Activated CD4-positive, alpha-beta T cell treated with anti-CD3 and anti-CD28 coated beads, Interleukin-2, amount 10 ng/mL, durations not matched to agents 24 days and 14 days (primary cell): Measurements from ENCODE around the gene LENG9. TPM values are rescaled to one million over a fixed set of nuclear protein-coding genes. Genes with fewer than 3 reads are reported as not detected.

ENCODE experiments used
- DNase-seq: peaks from one replicate; pipeline ENCODE4 v3.0.0; 2022
- H3K27ac Mint-ChIP-seq: one replicate; pipeline ENCODE4 v1.8.0; 2022; ENCODE audit warnings: mild to moderate bottlenecking, mixed read lengths
- H3K27me3 Mint-ChIP-seq: one replicate; pipeline ENCODE4 v1.8.0; 2022; ENCODE audit warnings: mixed read lengths
- H3K36me3 Mint-ChIP-seq: one replicate; pipeline ENCODE4 v1.8.0; 2022; ENCODE audit warnings: low read depth, mild to moderate bottlenecking, mixed read lengths
- H3K4me1 Mint-ChIP-seq: one replicate; pipeline ENCODE4 v1.8.0; 2021; ENCODE audit warnings: mixed read lengths
- H3K4me3 Mint-ChIP-seq: one replicate; pipeline ENCODE4 v1.8.0; 2022; ENCODE audit warnings: mild to moderate bottlenecking, moderate library complexity, mixed read lengths
- H3K9me3 Mint-ChIP-seq: one replicate; pipeline ENCODE4 v1.8.0; 2021; ENCODE audit warnings: mixed read lengths
- intact Hi-C: fragments of 100-400 bp; cut with micrococcal nuclease; formaldehyde crosslinking; loops from one replicate; pipeline ENCODE4 v1.15.1; 2023
- total RNA-seq: library from RNA; stranded (reverse); gene quantifications from 2 replicates; pipeline ENCODE4 v1.2.3, GENCODE V29; 2022

LENG9 gene
- total RNA-seq, 1 donor from 2014 or later, result 8.3 TPM

- Mint-ChIP-seq H3K4me1 (no peaks in the 10 kb centered on the region), H3K27me3 (peaks cover 7% of the 10 kb centered on the region), H3K27ac (no peak overlapping the region), H3K4me3 (no peak overlapping the region), H3K9me3 (no peaks in the 10 kb centered on the region), H3K36me3 (no peaks in the 10 kb centered on the region)
- intact Hi-C loops, result no loop called here
- no peak for DNase-seq
Measured at GRCh38 chr19:54424201-54424600, 39.4 kb downstream of the LENG9 start.

GRCh38 chr19:54422136-54422535 is 41.4 kb downstream of the LENG9 start:
- H3K27me3 Mint-ChIP-seq, result peaks cover 10% of the 10 kb centered on the region
- peaks cover 12% of the 10 kb centered on the region for H3K4me1 Mint-ChIP-seq
- no peaks in the 10 kb centered on the region for H3K9me3 Mint-ChIP-seq
- DNase-seq, result no peak
- no peaks in the 10 kb centered on the region for H3K36me3 Mint-ChIP-seq
- no peak overlapping the region for H3K27ac Mint-ChIP-seq
- intact Hi-C loops, result no loop called here
- H3K4me3 Mint-ChIP-seq, result no peak overlapping the region

- Mint-ChIP-seq H3K9me3 (no peaks in the 10 kb centered on the region), H3K4me1 (peaks cover 13% of the 10 kb centered on the region), H3K4me3 (no peak overlapping the region), H3K27ac (no peak overlapping the region), H3K27me3 (peaks cover 12% of the 10 kb centered on the region), H3K36me3 (no peaks in the 10 kb centered on the region)
- DNase-seq, result no peak
- intact Hi-C loops, result no loop called here
Measured at GRCh38 chr19:54421521-54421920, 42.1 kb downstream of the LENG9 start.

- Mint-ChIP-seq H3K4me3 (no peak overlapping the region), H3K36me3 (no peaks in the 10 kb centered on the region), H3K27me3 (peaks cover 12% of the 10 kb centered on the region), H3K9me3 (no peaks in the 10 kb centered on the region), H3K27ac (no peak overlapping the region), H3K4me1 (peaks cover 13% of the 10 kb centered on the region)
- intact Hi-C loops, result no loop called here
- DNase-seq, result no peak
Measured at GRCh38 chr19:54421169-54421516, 42.4 kb downstream of the LENG9 start.

GRCh38 chr19:54420383-54421168 is 43.0 kb downstream of the LENG9 start:
- no peaks in the 10 kb centered on the region for H3K36me3 Mint-ChIP-seq

GRCh38 chr19:54420068-54420382 is 43.6 kb downstream of the LENG9 start:
- peaks cover 13% of the 10 kb centered on the region for H3K4me1 Mint-ChIP-seq
- no peak overlapping the region for H3K4me3 Mint-ChIP-seq
- DNase-seq, result no peak
- H3K27me3 Mint-ChIP-seq, result peaks cover 15% of the 10 kb centered on the region
- H3K9me3 Mint-ChIP-seq, result no peaks in the 10 kb centered on the region
- no peaks in the 10 kb centered on the region for H3K36me3 Mint-ChIP-seq
- no peak overlapping the region for H3K27ac Mint-ChIP-seq
- intact Hi-C loops, result no loop called here

More at GRCh38 chr19:54420383-54421168, 43.0 kb downstream of the LENG9 start:
- no peaks in the 10 kb centered on the region for H3K9me3 Mint-ChIP-seq
- H3K27ac Mint-ChIP-seq, result no peak overlapping the region
- DNase-seq, result no peak
- H3K4me3 Mint-ChIP-seq, result no peak overlapping the region
- peaks cover 14% of the 10 kb centered on the region for H3K27me3 Mint-ChIP-seq
- intact Hi-C loops, result no loop called here
- peaks cover 13% of the 10 kb centered on the region for H3K4me1 Mint-ChIP-seq

- DNase-seq, result no peak
- Mint-ChIP-seq H3K27ac (no peak overlapping the region), H3K9me3 (peaks cover 2% of the 10 kb centered on the region), H3K36me3 (no peaks in the 10 kb centered on the region), H3K4me1 (peaks cover 13% of the 10 kb centered on the region), H3K27me3 (peaks cover 23% of the 10 kb centered on the region), H3K4me3 (no peak overlapping the region)
- intact Hi-C loops, result no loop called here
Measured at GRCh38 chr19:54418930-54419800, 44.4 kb downstream of the LENG9 start.

- Mint-ChIP-seq H3K9me3 (peaks cover 9% of the 10 kb centered on the region), H3K27ac (peak overlapping the region; percentile 84)
- intact Hi-C loops, result no loop called here
Measured at GRCh38 chr19:54418030-54418929, 45.3 kb downstream of the LENG9 start.

GRCh38 chr19:54416695-54417491 is 46.7 kb downstream of the LENG9 start:
- intact Hi-C loops, result no loop called here
- H3K4me3 Mint-ChIP-seq, result no peak overlapping the region
- peaks cover 13% of the 10 kb centered on the region for H3K4me1 Mint-ChIP-seq
- no peaks in the 10 kb centered on the region for H3K36me3 Mint-ChIP-seq
- peaks cover 10% of the 10 kb centered on the region for H3K9me3 Mint-ChIP-seq
- peaks cover 29% of the 10 kb centered on the region for H3K27me3 Mint-ChIP-seq
- no peak for DNase-seq
- no peak overlapping the region for H3K27ac Mint-ChIP-seq

More at GRCh38 chr19:54418030-54418929, 45.3 kb downstream of the LENG9 start:
- Mint-ChIP-seq H3K27me3 (peaks cover 27% of the 10 kb centered on the region), H3K36me3 (no peaks in the 10 kb centered on the region), H3K4me1 (peaks cover 13% of the 10 kb centered on the region), H3K4me3 (peak overlapping the region; percentile 57)
- peak; percentile 85 for DNase-seq

GRCh38 chr19:54415901-54416673 is 47.5 kb downstream of the LENG9 start:
- DNase-seq, result no peak
- no peak overlapping the region for H3K4me3 Mint-ChIP-seq
- intact Hi-C loops, result no loop called here
- peaks cover 13% of the 10 kb centered on the region for H3K4me1 Mint-ChIP-seq
- peaks cover 31% of the 10 kb centered on the region for H3K27me3 Mint-ChIP-seq
- peaks cover 10% of the 10 kb centered on the region for H3K9me3 Mint-ChIP-seq
- no peak overlapping the region for H3K27ac Mint-ChIP-seq
- no peaks in the 10 kb centered on the region for H3K36me3 Mint-ChIP-seq

GRCh38 chr19:54415208-54415900 is 48.2 kb downstream of the LENG9 start, which contains the start of gene TTYH1:
TTYH1 (plus strand) TSS chr19:54415464; CDS start chr19:54415553, 89 bp downstream.
- intact Hi-C loops, result no loop called here
- H3K27ac Mint-ChIP-seq, result no peak within 1 kb of the TSS

GRCh38 chr19:54414156-54414555 is 49.4 kb downstream of the LENG9 start:
- Mint-ChIP-seq H3K9me3 (peaks cover 10% of the 10 kb centered on the region), H3K4me1 (peaks cover 13% of the 10 kb centered on the region), H3K4me3 (no peak overlapping the region), H3K36me3 (peaks cover under 1% of the 10 kb centered on the region), H3K27ac (no peak overlapping the region), H3K27me3 (peaks cover 36% of the 10 kb centered on the region)
- intact Hi-C loops, result no loop called here
- DNase-seq, result no peak

More at GRCh38 chr19:54415208-54415900, 48.2 kb downstream of the LENG9 start, which contains the start of gene TTYH1:
- peaks cover 36% of the 10 kb centered on the region for H3K27me3 Mint-ChIP-seq
- H3K9me3 Mint-ChIP-seq, result peaks cover 10% of the 10 kb centered on the region
- peak; percentile 77 for DNase-seq
- peaks cover 13% of the 10 kb centered on the region for H3K4me1 Mint-ChIP-seq
- H3K36me3 Mint-ChIP-seq, result no peaks in the 10 kb centered on the region
- H3K4me3 Mint-ChIP-seq, result no peak within 1 kb of the TSS
